Fibroblast of lung (primary cell): ENCODE measurements around the gene RAB3IP. TPM values are rescaled to one million over a fixed set of nuclear protein-coding genes. Genes with fewer than 3 reads are reported as not detected.
"Not testable (repeated sequence)": the region's sequence is repeated elsewhere in the genome, so short reads cannot be mapped to it uniquely, and the experiment has no call there.

Source experiments
- DNase-seq, 2 donors: peaks; one replicate each; pipeline versions ENCODE4 v3.0.0 to v3.0.0-alpha.2; 2010; ENCODE audit warnings: low read depth in 2 of 2
- H2AFZ ChIP-seq: 2 replicates; pipeline ENCODE4 v1.5.1; 2012; ENCODE audit warnings: low read length, control low read depth, inconsistent platforms
- H3K27ac ChIP-seq: 2 replicates; pipeline ENCODE4 v1.5.1; 2011; ENCODE audit warnings: low read length, control low read depth; ENCODE audit not compliant: insufficient read depth
- H3K27me3 ChIP-seq: 2 replicates; pipeline ENCODE4 v1.5.1; 2011; ENCODE audit warnings: mild to moderate bottlenecking, low read length; ENCODE audit not compliant: control insufficient read depth, insufficient read depth
- H3K36me3 ChIP-seq: 2 replicates; pipeline ENCODE4 v1.5.1; 2011; ENCODE audit warnings: low read length; ENCODE audit not compliant: control insufficient read depth, insufficient read depth
- H3K4me1 ChIP-seq: 2 replicates; pipeline ENCODE4 v1.5.1; 2011; ENCODE audit warnings: low read length; ENCODE audit not compliant: control insufficient read depth, insufficient read depth; ENCODE audit errors: extremely low read depth
- H3K4me2 ChIP-seq: 2 replicates; pipeline ENCODE4 v1.5.1; 2011; ENCODE audit warnings: low read length, control low read depth; ENCODE audit not compliant: insufficient read depth; ENCODE audit errors: extremely low read depth
- H3K4me3 ChIP-seq, 4 experiments: fragments of 200-600 bp in 1 of 4; sonication (generic) in 1 of 4; replicated peaks in 1 of 4; 2 replicates each; pipeline ENCODE4 v1.5.1; 2011 to 2016; ENCODE audit warnings: low read length in 4 of 4, low read depth in 3 of 4, mild to moderate bottlenecking in 3 of 4, control low read depth in 2 of 4, inconsistent platforms in 1 of 4, mixed read lengths in 1 of 4; ENCODE audit not compliant: insufficient read depth in 1 of 4; ENCODE audit errors: control extremely low read depth in 1 of 4
- H3K79me2 ChIP-seq: 2 replicates; pipeline ENCODE4 v1.5.1; 2012; ENCODE audit warnings: mild to moderate bottlenecking, low read length, inconsistent platforms; ENCODE audit not compliant: control insufficient read depth, insufficient read depth
- H3K9ac ChIP-seq: 2 replicates; pipeline ENCODE4 v1.5.1; 2011; ENCODE audit warnings: mild to moderate bottlenecking, low read length, control low read depth; ENCODE audit not compliant: insufficient read depth
- H3K9me3 ChIP-seq: 2 replicates; pipeline ENCODE4 v1.5.1; 2012; ENCODE audit warnings: low read depth, low read length; ENCODE audit not compliant: control insufficient read depth, insufficient read depth
- H4K20me1 ChIP-seq: 2 replicates; pipeline ENCODE4 v1.5.1; 2011; ENCODE audit warnings: low read length; ENCODE audit not compliant: control insufficient read depth, insufficient read depth; ENCODE audit errors: extremely low read depth
- EZH2 ChIP-seq: IDR thresholded peaks from 2 replicates; pipeline ENCODE4 v1.5.1; 2012; ENCODE audit warnings: low read length, control low read depth, mild to moderate bottlenecking; ENCODE audit errors: missing control alignments
- polyA plus RNA-seq, 2 donors: library from polyadenylated mRNA; depleted of rRNA in 1 of 2; stranded (reverse) in 1 of 2; unstranded in 1 of 2; fragments of >200 nt; gene quantifications; 2 replicates each; pipeline ENCODE4 v1.2.1, GENCODE V29; 2011 to 2012; ENCODE audit warnings: missing spikeins in 1 of 2
- total RNA-seq: library from RNA; depleted of rRNA; stranded (reverse); fragments of >200 nt; gene quantifications from 2 replicates; pipeline ENCODE4 v1.2.1, GENCODE V29; 2014
- TF ChIP-seq, protein P1 (sequence below), 2 donors: IDR thresholded peaks in 1 of 2; conservative IDR thresholded peaks in 1 of 2; 1 replicate in 1 of 2; 2 replicates in 1 of 2; pipeline ENCODE4 v1.5.1; 2011 to 2012; ENCODE audit warnings: low read length in 2 of 2, control low read depth in 1 of 2, inconsistent platforms in 1 of 2, low read depth in 1 of 2, mild to moderate bottlenecking in 1 of 2

Gene RAB3IP
- total and polyA plus RNA-seq, 2 donors (not counting 1 experiment from before 2014, with no cell fraction given): 2.0 to 6.3 TPM

GRCh38 chr12:69789351-69789750 lies 50.7 kb downstream of the RAB3IP start:
- H3K4me2 ChIP-seq: no peak overlapping the region
- TF ChIP-seq EZH2: no peak
- TF ChIP-seq, protein P1, sequence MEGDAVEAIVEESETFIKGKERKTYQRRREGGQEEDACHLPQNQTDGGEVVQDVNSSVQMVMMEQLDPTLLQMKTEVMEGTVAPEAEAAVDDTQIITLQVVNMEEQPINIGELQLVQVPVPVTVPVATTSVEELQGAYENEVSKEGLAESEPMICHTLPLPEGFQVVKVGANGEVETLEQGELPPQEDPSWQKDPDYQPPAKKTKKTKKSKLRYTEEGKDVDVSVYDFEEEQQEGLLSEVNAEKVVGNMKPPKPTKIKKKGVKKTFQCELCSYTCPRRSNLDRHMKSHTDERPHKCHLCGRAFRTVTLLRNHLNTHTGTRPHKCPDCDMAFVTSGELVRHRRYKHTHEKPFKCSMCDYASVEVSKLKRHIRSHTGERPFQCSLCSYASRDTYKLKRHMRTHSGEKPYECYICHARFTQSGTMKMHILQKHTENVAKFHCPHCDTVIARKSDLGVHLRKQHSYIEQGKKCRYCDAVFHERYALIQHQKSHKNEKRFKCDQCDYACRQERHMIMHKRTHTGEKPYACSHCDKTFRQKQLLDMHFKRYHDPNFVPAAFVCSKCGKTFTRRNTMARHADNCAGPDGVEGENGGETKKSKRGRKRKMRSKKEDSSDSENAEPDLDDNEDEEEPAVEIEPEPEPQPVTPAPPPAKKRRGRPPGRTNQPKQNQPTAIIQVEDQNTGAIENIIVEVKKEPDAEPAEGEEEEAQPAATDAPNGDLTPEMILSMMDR (conservative IDR thresholded peaks at IDR 0.05 in 1 of 2, IDR thresholded peaks at IDR 0.05 in 1 of 2; ENCODE audit: low read depth in 1 of 2, low read length in 2 of 2): no peak
- no peaks in the 10 kb centered on the region for H3K4me1 ChIP-seq
- no peak overlapping the region for H3K4me3 ChIP-seq
- no peak for DNase-seq
- no peaks in the 10 kb centered on the region for H4K20me1 ChIP-seq
- H3K9ac ChIP-seq: no peak overlapping the region
- no peaks in the 10 kb centered on the region for H3K9me3 ChIP-seq
- no peaks in the 10 kb centered on the region for H3K79me2 ChIP-seq
- H3K36me3 ChIP-seq: no peaks in the 10 kb centered on the region
- H3K27ac ChIP-seq: no peak overlapping the region
- no peaks in the 10 kb centered on the region for H3K27me3 ChIP-seq
- H2AFZ ChIP-seq: no peak overlapping the region

GRCh38 chr12:69792533-69792932 lies 53.9 kb downstream of the RAB3IP start:
- Histone ChIP-seq H2AFZ (no peak overlapping the region), H3K27me3 (no peaks in the 10 kb centered on the region), H3K4me1 (no peaks in the 10 kb centered on the region), H3K4me2 (no peak overlapping the region), H3K9me3 (no peaks in the 10 kb centered on the region), H3K36me3 (no peaks in the 10 kb centered on the region), H3K4me3 (no peak overlapping the region), H4K20me1 (no peaks in the 10 kb centered on the region), H3K27ac (no peak overlapping the region), H3K79me2 (no peaks in the 10 kb centered on the region), H3K9ac (no peak overlapping the region)
- DNase-seq: no peak
- TF ChIP-seq, protein P1 (conservative IDR thresholded peaks at IDR 0.05 in 1 of 2, IDR thresholded peaks at IDR 0.05 in 1 of 2; ENCODE audit: low read depth in 1 of 2, low read length in 2 of 2): no peak
- no peak for TF ChIP-seq EZH2

GRCh38 chr12:69807101-69807897 lies 68.6 kb downstream of the RAB3IP start:
- not testable (repeated sequence) for H3K79me2 ChIP-seq, H3K4me2 ChIP-seq, H3K4me1 ChIP-seq, DNase-seq, H3K9me3 ChIP-seq, H3K27ac ChIP-seq, H3K9ac ChIP-seq, H3K4me3 ChIP-seq, H4K20me1 ChIP-seq, H2AFZ ChIP-seq, H3K27me3 ChIP-seq, H3K36me3 ChIP-seq
